Loucy (cell line): ENCODE results near the gene PGLYRP1.

ENCODE experiments used
- CTCF ChIP-seq: fragments of 200-600 bp; sonication (generic); conservative IDR thresholded peaks from 2 replicates; pipeline ENCODE4 v1.5.1; 2014; ENCODE audit warnings: mild to moderate bottlenecking, antibody characterized with exemption, low read length
- EZH2phosphoT487 ChIP-seq: fragments of 200-600 bp; IDR thresholded peaks from 2 replicates; pipeline ENCODE4 v1.6.1; 2018; ENCODE audit warnings: antibody characterized with exemption, mild to moderate bottlenecking, moderate library complexity, borderline replicate concordance

- TF ChIP-seq CTCF (no peak), EZH2phosphoT487 (no peak)
Observed at GRCh38 chr19:46023311-46023779, 492 bp upstream of the PGLYRP1 start.
